Measurements from ENCODE around the gene FNDC3B. TPM values are rescaled to one million over a fixed set of nuclear protein-coding genes. Genes with fewer than 3 reads are reported as not detected.

Gene FNDC3B
- total RNA-seq, 4 donors from 2014 or later: 59.8 to 72.6 (median 65.6) TPM

DNA sequence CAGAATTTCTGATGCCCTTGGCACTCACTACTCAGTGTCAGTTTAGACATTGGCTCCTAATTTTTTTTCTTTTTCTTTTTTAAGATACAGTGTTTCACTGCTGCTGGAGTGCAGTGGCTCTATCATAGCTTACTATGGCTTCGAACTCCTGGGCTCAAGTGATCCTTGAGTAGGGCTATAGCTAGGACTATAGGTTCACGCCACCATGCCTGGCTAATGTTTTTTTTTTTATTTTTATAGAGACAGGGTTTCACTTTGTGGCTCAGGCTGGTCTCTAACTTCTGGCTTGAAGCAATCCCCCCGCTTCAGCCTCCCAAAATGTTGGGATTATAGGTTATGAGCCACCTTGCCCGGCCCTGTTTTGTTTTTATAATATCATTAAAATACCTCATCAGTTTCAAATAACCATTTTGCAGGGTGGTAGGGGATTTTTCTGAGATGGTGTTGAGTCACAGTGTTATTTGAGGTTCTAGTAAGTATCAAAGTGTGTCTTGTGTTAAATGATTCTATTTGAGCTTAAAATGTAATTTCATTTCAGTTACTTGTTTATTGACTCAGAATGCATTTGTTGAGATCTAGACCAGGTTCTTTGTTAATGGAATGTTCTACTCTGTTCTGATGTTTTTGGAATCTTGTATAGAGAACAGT lies 7.0 kb downstream of the FNDC3B start:
- H3K4me1 ChIP-seq: peaks cover 36 to 55% (median 52%) of the 10 kb centered on the region in 4 donors
- TF ChIP-seq POLR2A (IDR thresholded peaks at IDR 0.05; ENCODE audit: low read depth) (no peak), POLR2AphosphoS5 (IDR thresholded peaks at IDR 0.05) (no peak), EP300 (IDR thresholded peaks at IDR 0.05) (no peak)
- TF ChIP-seq, protein P1, sequence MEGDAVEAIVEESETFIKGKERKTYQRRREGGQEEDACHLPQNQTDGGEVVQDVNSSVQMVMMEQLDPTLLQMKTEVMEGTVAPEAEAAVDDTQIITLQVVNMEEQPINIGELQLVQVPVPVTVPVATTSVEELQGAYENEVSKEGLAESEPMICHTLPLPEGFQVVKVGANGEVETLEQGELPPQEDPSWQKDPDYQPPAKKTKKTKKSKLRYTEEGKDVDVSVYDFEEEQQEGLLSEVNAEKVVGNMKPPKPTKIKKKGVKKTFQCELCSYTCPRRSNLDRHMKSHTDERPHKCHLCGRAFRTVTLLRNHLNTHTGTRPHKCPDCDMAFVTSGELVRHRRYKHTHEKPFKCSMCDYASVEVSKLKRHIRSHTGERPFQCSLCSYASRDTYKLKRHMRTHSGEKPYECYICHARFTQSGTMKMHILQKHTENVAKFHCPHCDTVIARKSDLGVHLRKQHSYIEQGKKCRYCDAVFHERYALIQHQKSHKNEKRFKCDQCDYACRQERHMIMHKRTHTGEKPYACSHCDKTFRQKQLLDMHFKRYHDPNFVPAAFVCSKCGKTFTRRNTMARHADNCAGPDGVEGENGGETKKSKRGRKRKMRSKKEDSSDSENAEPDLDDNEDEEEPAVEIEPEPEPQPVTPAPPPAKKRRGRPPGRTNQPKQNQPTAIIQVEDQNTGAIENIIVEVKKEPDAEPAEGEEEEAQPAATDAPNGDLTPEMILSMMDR (IDR thresholded peaks at IDR 0.05): no peak
- peaks cover 0 to 15% (median 8%) of the 10 kb centered on the region in 4 donors for H3K36me3 ChIP-seq
- no peaks in the 10 kb centered on the region for H3K9me3 ChIP-seq
- H3K27ac ChIP-seq (replicated peaks in 1 of 4): no peak overlapping the region
- WGBS: 82% methylated on average over 4 of the region's 4 CpGs
- no peak overlapping the region for H3K4me3 ChIP-seq
- no peaks in the 10 kb centered on the region for H3K27me3 ChIP-seq
- intact Hi-C loops (cut with DNase I): loop anchor here (10.0 kb wide), 1 partner anchor 158 kb away; no protein-coding TSS in a partner anchor
- no peak for DNase-seq (ENCODE audit: extremely low spot score)

DNA sequence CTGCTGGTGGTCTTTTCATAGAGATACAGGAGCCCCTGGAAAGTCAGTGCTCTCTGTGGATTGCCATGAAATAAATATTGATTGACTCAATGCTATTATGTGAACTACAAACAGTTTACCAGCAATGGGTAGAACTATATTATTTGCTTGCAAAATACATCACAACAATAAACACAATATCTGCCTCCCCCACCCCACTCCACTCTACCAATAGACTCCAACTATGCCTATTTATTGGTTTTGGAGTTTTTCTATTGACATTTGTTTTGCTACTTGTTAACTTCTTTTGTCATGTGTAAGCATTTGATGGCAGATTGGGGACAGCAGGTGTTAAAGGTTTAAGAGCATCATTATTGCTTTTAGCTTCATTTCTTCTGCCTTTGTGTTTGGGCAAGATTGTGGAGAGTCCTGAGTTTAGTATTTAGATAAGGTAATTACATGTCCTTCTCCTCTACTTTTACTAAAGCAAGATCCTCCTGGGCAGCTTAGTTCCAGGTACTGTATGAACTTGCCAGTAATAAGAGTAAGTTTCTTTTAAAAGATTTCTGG lies 8.3 kb downstream of the FNDC3B start:
- H3K27ac ChIP-seq (replicated peaks in 1 of 4): no peak overlapping the region
- H3K27me3 ChIP-seq: no peaks in the 10 kb centered on the region
- intact Hi-C loops (cut with DNase I): loop anchor here (10.0 kb wide), 1 partner anchor 157 kb away; no protein-coding TSS in a partner anchor
- peaks cover 35 to 43% (median 41%) of the 10 kb centered on the region in 4 donors for H3K4me1 ChIP-seq
- no peaks in the 10 kb centered on the region for H3K9me3 ChIP-seq
- DNase-seq (ENCODE audit: extremely low spot score): no peak
- no peak overlapping the region for H3K4me3 ChIP-seq
- no peak for TF ChIP-seq EP300 (IDR thresholded peaks at IDR 0.05)
- no peak for TF ChIP-seq POLR2A (IDR thresholded peaks at IDR 0.05; ENCODE audit: low read depth)
- TF ChIP-seq, protein P1 (IDR thresholded peaks at IDR 0.05): no peak
- TF ChIP-seq POLR2AphosphoS5 (IDR thresholded peaks at IDR 0.05): no peak
- peaks cover 0 to 25% (median 10%) of the 10 kb centered on the region in 4 donors for H3K36me3 ChIP-seq

GRCh38 chr3:172048599-172048998 lies 9.2 kb downstream of the FNDC3B start:
- Histone ChIP-seq H3K9me3 (no peaks in the 10 kb centered on the region), H3K27ac (replicated peaks in 1 of 4) (no peak overlapping the region), H3K4me3 (no peak overlapping the region), H3K4me1 (peaks cover 31 to 34% (median 33%) of the 10 kb centered on the region in 4 donors), H3K27me3 (no peaks in the 10 kb centered on the region), H3K36me3 (peaks cover 0 to 26% (median 10%) of the 10 kb centered on the region in 4 donors)
- 96% methylated on average over 2 of the region's 2 CpGs for WGBS
- intact Hi-C loops (cut with DNase I): loop anchor here (10.0 kb wide), 1 partner anchor 156 kb away; no protein-coding TSS in a partner anchor
- TF ChIP-seq, protein P1 (IDR thresholded peaks at IDR 0.05): no peak
- TF ChIP-seq POLR2A (IDR thresholded peaks at IDR 0.05; ENCODE audit: low read depth) (no peak), POLR2AphosphoS5 (IDR thresholded peaks at IDR 0.05) (no peak), EP300 (IDR thresholded peaks at IDR 0.05) (no peak)
- no peak for DNase-seq (ENCODE audit: extremely low spot score)

GRCh38 chr3:172051310-172051956 lies 12.1 kb downstream of the FNDC3B start:
- Histone ChIP-seq H3K4me1 (peaks cover 29 to 38% (median 33%) of the 10 kb centered on the region in 4 donors), H3K4me3 (no peak overlapping the region), H3K36me3 (peaks cover 0 to 26% (median 10%) of the 10 kb centered on the region in 4 donors), H3K27me3 (no peaks in the 10 kb centered on the region), H3K9me3 (no peaks in the 10 kb centered on the region), H3K27ac (replicated peaks in 1 of 4) (no peak overlapping the region)
- WGBS: 97% methylated on average over 3 of the region's 3 CpGs
- DNase-seq (ENCODE audit: extremely low spot score): no peak
- no peak for TF ChIP-seq POLR2AphosphoS5 (IDR thresholded peaks at IDR 0.05)
- TF ChIP-seq POLR2A (IDR thresholded peaks at IDR 0.05; ENCODE audit: low read depth): no peak
- TF ChIP-seq, protein P1 (IDR thresholded peaks at IDR 0.05): no peak
- TF ChIP-seq EP300 (IDR thresholded peaks at IDR 0.05): no peak
- intact Hi-C loops (cut with DNase I): loop anchor here (5.0 kb wide), 1 partner anchor 71 kb away; no protein-coding TSS in a partner anchor

All from esophagus muscularis mucosa (tissue), 4 donors.